HepG2 (cell line): ENCODE data around the gene MOG.

ENCODE experiments used
- CTCF ChIP-seq: sonication (generic); formaldehyde crosslinking; IDR thresholded peaks from 2 replicates; pipeline ENCODE4 v1.5.0; 2020; ENCODE audit warnings: mild to moderate bottlenecking, missing genetic modification reagents, moderate library complexity
- NFE2 ChIP-seq: sonication (generic); formaldehyde crosslinking; IDR thresholded peaks from 2 replicates; pipeline ENCODE4 v1.4.0; 2020; ENCODE audit warnings: missing genetic modification reagents
- NR3C1 ChIP-seq: sonication (generic); formaldehyde crosslinking; IDR thresholded peaks from 2 replicates; pipeline ENCODE4 v1.4.0; 2020; ENCODE audit warnings: missing genetic modification reagents
- POLR2AphosphoS5 ChIP-seq: IDR thresholded peaks from 2 replicates; pipeline ENCODE4 v1.6.1; 2012; ENCODE audit warnings: low read depth, low read length
- RAD21 ChIP-seq: fragments of 450-650 bp; formaldehyde crosslinking; IDR thresholded peaks from 2 replicates; pipeline ENCODE4 v1.5.0; 2020; ENCODE audit warnings: mild to moderate bottlenecking
- TOPORS ChIP-seq: sonication (generic); formaldehyde crosslinking; IDR thresholded peaks from 2 replicates; pipeline ENCODE4 v1.8.0; 2023; ENCODE audit warnings: mild to moderate bottlenecking, missing genetic modification reagents
- ZNF337 ChIP-seq: sonication (generic); formaldehyde crosslinking; IDR thresholded peaks from 2 replicates; pipeline ENCODE4 v1.5.1; 2020; ENCODE audit warnings: missing genetic modification reagents, low read depth, mild to moderate bottlenecking, borderline replicate concordance
- ZNF549 ChIP-seq: sonication (generic); formaldehyde crosslinking; IDR thresholded peaks from 2 replicates; pipeline ENCODE4 v1.5.0; 2020; ENCODE audit warnings: missing genetic modification reagents

GRCh38 chr6:29641430-29642148 is 15.3 kb upstream of the MOG start:
- TF ChIP-seq RAD21 (CRISPR knock-in tag) (no peak), NR3C1 (CRISPR knock-in tag) (no peak), NFE2 (CRISPR knock-in tag) (no peak), POLR2AphosphoS5 (no peak), ZNF549 (no peak), ZNF337 (CRISPR knock-in tag) (no peak), CTCF (CRISPR knock-in tag) (no peak), TOPORS (no peak)
